Stimulated activated naive CD8-positive, alpha-beta T cell treated with anti-CD3 and anti-CD28 coated beads, Interleukin-15, amount 100 ng/mL, for 72 hours (primary cell): ENCODE data around the gene ARL6IP4.

ENCODE experiments used
- ATAC-seq: fragments of 150-1000 bp; cut with Tn5 transposase; 2 replicates; pipeline ENCODE4 v1.10.0; 2021; ENCODE audit warnings: mild to moderate bottlenecking, moderate library complexity
- DNase-seq, 2 donors: peaks; one replicate each; pipeline ENCODE4 v3.0.0; 2021 to 2022
- H3K27ac Mint-ChIP-seq, 2 donors: one replicate each; pipeline ENCODE4 v1.8.0; 2022; ENCODE audit warnings: mild to moderate bottlenecking in 2 of 2, mixed read lengths in 2 of 2, moderate library complexity in 2 of 2
- H3K27me3 Mint-ChIP-seq: one replicate; pipeline ENCODE4 v1.8.0; 2022; ENCODE audit warnings: mixed read lengths
- H3K4me1 Mint-ChIP-seq: one replicate; pipeline ENCODE4 v1.8.0; 2022; ENCODE audit warnings: mild to moderate bottlenecking, mixed read lengths
- H3K4me3 Mint-ChIP-seq, 2 donors: one replicate each; pipeline ENCODE4 v1.8.0; 2022; ENCODE audit warnings: mild to moderate bottlenecking in 2 of 2, mixed read lengths in 2 of 2, moderate library complexity in 1 of 2
- H3K9me3 Mint-ChIP-seq, 2 donors: one replicate each; pipeline ENCODE4 v1.8.0; 2022; ENCODE audit warnings: mixed read lengths in 2 of 2

Gene ARL6IP4

DNA sequence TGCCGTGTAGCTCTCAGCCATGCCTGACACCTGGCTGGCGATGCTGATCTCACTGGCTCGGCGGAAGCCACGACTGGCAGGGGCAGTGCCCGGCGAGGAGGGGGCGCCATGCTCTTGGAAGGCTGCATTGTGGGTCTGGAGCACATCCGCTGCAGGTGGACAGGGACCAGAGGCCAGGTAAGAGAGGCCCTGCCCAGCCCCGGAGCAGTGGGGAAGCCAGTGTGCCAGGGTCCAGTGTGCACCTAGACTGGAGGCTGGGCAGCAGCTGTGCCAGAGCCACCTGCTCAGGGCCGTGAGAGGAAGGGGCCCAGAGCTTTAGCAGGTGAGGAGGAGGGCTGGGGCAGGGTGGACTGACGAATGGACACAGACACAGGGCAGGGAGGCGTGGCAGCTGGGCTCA, 10.1 kb downstream of the ARL6IP4 start:
- DNase-seq (no peak), ATAC-seq (no peak)
- Mint-ChIP-seq H3K4me1 (peaks cover 23% of the 10 kb centered on the region), H3K27ac (peak overlapping the region in 1 of 2 donors; percentile 92), H3K4me3 (no peak overlapping the region), H3K27me3 (no peaks in the 10 kb centered on the region), H3K9me3 (no peaks in the 10 kb centered on the region)

DNA sequence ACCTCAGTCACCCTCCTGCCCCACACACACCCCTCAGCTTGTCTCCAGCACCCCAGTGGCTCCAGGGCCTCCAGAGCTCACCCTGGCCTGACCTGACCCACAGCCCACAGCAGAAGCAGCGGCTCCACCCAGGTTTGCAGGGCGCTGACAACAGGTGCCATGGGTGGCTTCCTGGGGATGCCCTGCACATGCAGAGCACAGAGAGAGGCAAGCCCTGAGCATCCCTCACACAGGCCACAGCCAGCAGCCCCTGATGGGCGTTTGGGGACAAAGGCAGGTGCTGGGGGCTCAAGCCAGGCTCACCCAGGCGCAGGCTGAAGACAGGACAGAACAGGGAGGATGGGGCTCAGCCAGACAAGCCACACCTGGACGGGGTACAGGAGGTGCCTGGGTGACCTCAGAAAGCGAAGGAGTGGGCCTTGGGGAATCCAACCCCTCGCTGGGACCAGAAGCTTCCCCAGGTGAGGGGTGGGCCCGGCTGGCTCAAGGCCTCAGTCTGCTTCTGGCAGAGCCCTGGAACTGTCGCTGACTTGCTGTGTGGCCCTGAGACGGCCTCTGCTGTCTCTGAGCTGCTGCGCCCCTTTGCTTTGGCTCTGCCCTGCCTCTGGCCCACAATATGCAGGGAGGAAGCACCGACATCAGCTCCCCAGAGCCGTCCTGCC, 10.6 kb downstream of the ARL6IP4 start:
- peak overlapping the region in 1 of 2 donors; percentile 42 for H3K4me3 Mint-ChIP-seq
- ATAC-seq (no peak), DNase-seq (no peak)
- H3K27ac Mint-ChIP-seq, result no peak overlapping the region
- H3K27me3 Mint-ChIP-seq, result no peaks in the 10 kb centered on the region
- H3K4me1 Mint-ChIP-seq, result peaks cover 23% of the 10 kb centered on the region
- H3K9me3 Mint-ChIP-seq, result no peaks in the 10 kb centered on the region

DNA sequence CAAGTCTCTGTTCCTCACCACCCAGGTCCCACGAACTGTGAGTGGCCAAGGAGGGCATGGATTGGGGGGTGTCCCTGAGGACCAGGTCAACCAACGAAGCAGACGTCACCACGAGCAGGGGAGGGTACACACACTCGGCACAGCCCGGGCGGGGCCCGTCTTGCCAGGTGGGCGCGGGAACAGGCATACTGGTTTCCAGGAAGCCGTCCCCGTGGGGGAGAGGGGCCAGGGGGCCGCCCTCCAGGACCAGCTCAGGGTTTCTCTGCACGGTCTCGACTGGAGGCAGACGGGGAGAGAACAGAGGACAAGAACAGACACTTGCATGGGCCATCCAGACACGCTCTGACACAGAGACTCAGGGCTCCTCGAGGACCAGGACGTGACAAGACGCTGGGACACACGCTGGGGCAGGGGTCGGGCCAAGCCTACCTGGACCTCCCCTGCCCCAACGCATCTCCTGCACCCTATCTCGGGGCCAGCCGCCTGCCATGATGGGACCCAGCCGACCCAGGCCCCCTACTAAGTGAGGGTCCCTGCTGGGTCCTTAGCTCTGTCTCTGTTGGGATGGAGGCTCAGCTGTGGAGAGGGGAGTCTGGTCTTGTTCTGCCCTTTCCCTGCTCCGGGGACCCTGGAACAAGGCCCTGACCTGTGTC, 11.3 kb downstream of the ARL6IP4 start:
- Mint-ChIP-seq H3K4me3 (peak overlapping the region in 1 of 2 donors; percentile 42), H3K4me1 (peaks cover 23% of the 10 kb centered on the region), H3K27me3 (no peaks in the 10 kb centered on the region), H3K9me3 (no peaks in the 10 kb centered on the region), H3K27ac (no peak overlapping the region)
- ATAC-seq, result no peak
- DNase-seq, result no peak

DNA sequence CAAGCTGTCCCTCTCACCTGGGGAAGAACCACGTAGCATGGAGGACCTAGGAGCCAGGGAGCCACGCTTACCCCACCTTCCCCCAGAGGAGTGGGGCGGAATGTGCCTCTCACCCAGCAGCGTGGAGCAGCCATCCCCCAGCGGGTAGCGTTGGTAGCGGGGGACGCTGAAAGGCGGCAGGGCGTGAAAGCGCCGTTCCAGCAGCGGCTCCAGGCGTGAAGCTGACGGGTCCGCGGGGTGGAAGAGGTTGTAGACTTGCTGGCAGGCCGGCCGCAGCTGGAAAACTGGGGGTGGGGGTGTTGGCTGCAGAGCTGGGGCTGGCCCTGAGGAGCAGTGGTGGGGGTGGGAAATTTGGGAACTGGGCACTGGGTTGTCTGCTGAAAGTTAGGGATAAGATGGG, 11.9 kb downstream of the ARL6IP4 start:
- no peak overlapping the region for H3K4me3 Mint-ChIP-seq
- peak overlapping the region in 1 of 2 donors; percentile 76 for H3K27ac Mint-ChIP-seq
- H3K27me3 Mint-ChIP-seq, result no peaks in the 10 kb centered on the region
- no peak for DNase-seq
- ATAC-seq, result no peak
- H3K4me1 Mint-ChIP-seq, result peaks cover 23% of the 10 kb centered on the region
- no peaks in the 10 kb centered on the region for H3K9me3 Mint-ChIP-seq

DNA sequence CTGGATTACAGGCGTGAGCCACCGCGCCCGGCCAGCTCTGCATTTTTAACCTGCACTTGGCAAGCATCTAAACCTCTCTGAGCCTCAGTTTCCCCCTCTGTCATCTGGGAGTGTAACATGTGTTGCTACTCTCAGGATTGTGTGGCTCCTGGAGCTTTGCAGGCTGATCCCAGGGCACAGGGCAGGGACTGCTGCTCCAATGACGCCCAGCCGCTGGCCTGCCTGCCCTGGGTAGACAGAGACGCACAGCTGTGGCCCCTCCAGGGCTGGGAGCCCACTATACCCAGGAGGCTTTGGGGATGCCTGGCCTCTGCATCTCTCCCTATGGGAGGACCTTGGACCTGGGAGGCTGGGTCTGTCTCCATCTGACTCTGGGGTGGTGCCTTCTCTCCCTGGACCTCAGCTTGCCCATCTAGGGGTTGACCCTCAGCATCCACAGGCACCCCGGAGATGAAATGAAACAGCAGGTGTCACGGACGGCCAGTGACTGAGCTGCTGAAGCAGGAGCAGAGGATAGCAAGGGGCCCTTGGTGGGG, 13.7 kb downstream of the ARL6IP4 start:
- Mint-ChIP-seq H3K9me3 (no peaks in the 10 kb centered on the region), H3K27ac (peak overlapping the region in 1 of 2 donors; percentile 67), H3K27me3 (no peaks in the 10 kb centered on the region)

DNA sequence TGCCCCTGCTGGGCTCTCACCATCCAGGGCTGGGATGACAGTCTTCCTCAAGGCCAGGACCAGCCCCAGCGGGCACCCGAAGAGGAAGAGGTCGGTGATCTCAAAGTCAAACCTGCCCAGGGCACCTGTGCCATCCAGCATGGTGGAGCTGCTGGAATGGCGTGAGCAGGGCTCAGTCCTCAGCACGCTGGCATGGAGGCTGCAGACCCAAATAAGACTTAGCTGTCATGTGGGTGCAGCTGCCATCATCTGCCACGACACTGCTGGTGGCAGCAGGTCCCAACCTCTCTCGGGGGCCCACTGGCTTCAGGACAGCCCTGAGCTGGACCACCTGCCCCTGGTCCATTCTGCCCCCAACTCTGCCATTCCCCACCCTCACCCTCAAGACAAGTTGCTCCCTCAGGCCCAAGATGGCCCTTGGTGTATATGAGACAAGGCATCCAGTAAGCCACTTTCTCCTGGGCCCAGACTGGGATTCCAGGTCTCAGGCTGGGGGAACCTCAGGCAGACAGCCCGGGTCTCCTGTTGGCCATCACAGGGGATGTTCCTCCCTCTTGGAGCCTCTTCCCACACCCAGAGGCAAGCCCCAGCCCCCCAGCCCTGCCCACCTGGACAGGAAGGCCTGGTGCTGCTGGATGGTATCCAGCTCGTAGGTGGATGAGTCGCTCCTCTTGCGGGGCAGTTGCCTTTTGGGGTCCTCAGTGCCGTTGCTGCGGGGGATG, 14.5 kb downstream of the ARL6IP4 start:
- Mint-ChIP-seq H3K4me3 (no peak overlapping the region), H3K9me3 (no peaks in the 10 kb centered on the region), H3K4me1 (peaks cover 23% of the 10 kb centered on the region), H3K27ac (peak overlapping the region in 1 of 2 donors; percentile 48), H3K27me3 (no peaks in the 10 kb centered on the region)
- ATAC-seq (no peak), DNase-seq (no peak)

More for the DNA sequence above, 13.7 kb downstream of the ARL6IP4 start:
- Mint-ChIP-seq H3K4me3 (no peak overlapping the region), H3K4me1 (peaks cover 23% of the 10 kb centered on the region)
- ATAC-seq (no peak), DNase-seq (no peak)

DNA sequence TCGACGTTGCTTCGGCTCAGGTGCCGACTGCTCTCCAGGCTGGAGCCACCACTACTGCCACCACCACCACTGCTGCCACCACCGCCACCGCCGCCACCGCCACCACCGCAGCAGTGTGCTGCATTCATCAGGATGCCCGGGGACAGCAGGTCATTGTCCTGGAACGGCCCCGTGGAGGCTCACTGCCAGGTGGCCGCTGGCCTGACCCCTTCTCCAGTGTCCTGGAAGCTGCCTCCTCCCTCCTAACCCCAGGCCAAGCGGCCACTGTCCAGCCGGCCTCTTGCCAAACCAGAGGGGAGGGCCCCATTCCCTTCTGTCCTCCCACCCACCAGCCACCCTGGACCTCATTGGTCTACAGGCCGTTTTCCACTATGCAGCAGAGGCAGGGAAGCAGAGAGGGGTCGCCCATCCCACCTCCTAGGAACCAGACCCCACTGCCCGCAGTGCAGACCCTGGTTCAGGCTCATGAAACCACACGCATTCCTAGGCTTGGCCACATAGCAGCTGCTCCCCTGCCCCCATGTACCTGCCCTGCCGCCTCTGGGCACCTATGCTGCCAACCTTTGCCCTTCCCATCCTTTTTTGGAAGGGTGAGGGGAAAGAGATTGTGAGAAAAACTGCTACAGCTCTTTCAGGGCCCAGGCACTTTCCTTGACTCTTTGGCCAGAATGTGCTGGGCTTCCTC, 15.2 kb downstream of the ARL6IP4 start:
- no peak for ATAC-seq
- Mint-ChIP-seq H3K27me3 (no peaks in the 10 kb centered on the region), H3K9me3 (no peaks in the 10 kb centered on the region), H3K4me3 (no peak overlapping the region), H3K4me1 (peaks cover 23% of the 10 kb centered on the region), H3K27ac (peak overlapping the region in 1 of 2 donors; percentile 77)
- no peak for DNase-seq

DNA sequence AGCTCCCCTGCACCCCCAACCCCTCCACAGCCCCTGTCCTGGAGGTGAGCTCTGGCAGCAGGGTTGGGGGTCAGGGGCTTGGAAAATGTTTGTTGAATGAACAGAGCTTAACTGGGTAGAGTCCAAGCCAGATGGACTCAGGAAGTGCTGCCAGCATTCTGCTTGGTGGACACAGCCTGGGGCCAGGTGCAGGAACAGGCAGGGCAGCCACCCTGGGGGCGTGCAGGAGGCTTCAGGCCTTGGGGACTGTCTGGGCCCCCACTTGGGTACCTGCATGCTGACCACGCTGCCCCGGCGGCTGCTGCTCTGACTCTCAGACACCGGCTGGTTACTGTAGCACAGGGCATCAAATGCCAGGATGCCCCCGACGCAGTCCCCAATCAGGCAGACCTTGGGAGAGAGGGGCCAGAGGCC, 15.7 kb downstream of the ARL6IP4 start:
- peaks cover 23% of the 10 kb centered on the region for H3K4me1 Mint-ChIP-seq
- peak overlapping the region in 1 of 2 donors; percentile 77 for H3K27ac Mint-ChIP-seq
- no peak overlapping the region for H3K4me3 Mint-ChIP-seq
- H3K9me3 Mint-ChIP-seq, result no peaks in the 10 kb centered on the region
- ATAC-seq (no peak), DNase-seq (no peak)
- no peaks in the 10 kb centered on the region for H3K27me3 Mint-ChIP-seq

DNA sequence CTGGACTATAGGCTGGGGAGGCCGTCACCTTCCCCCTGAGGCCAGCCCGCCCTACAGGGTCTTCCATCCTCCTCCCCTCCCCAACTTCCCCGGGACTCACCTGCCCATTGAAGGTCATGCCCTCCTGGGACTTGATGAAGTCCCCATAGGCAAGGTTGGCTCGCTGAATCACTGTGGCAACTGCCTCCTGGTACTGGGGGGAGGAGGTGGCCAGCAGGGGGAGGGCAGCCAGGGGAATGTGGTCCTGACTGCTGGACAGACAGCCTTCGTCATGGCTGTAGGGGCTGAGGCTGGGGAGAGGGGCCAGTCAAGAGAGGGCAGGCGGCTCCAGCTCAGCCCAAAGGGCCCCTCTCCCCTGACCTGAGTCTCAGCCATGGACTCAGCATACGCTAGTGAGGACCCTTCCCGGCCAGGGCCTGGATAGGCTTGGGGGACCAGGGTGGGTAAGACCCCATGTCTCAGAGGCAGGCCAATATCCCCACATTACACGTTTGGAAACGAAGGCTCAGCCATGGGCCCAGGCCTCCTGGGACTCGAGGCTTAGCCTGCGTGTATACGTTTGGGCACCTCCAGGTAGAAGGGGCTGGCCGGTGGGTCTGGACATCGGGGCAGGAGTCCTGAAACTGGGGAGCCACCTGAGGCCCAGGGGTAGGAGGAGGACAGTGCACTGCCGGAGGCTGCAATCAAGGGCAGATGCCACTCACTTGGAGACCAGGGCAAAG, 16.3 kb downstream of the ARL6IP4 start:
- H3K4me3 Mint-ChIP-seq, result no peak overlapping the region
- no peak for DNase-seq
- H3K9me3 Mint-ChIP-seq, result no peaks in the 10 kb centered on the region
- H3K27me3 Mint-ChIP-seq, result no peaks in the 10 kb centered on the region
- peak overlapping the region in 1 of 2 donors; percentile 69 for H3K27ac Mint-ChIP-seq
- H3K4me1 Mint-ChIP-seq, result peaks cover 23% of the 10 kb centered on the region
- ATAC-seq, result no peak

DNA sequence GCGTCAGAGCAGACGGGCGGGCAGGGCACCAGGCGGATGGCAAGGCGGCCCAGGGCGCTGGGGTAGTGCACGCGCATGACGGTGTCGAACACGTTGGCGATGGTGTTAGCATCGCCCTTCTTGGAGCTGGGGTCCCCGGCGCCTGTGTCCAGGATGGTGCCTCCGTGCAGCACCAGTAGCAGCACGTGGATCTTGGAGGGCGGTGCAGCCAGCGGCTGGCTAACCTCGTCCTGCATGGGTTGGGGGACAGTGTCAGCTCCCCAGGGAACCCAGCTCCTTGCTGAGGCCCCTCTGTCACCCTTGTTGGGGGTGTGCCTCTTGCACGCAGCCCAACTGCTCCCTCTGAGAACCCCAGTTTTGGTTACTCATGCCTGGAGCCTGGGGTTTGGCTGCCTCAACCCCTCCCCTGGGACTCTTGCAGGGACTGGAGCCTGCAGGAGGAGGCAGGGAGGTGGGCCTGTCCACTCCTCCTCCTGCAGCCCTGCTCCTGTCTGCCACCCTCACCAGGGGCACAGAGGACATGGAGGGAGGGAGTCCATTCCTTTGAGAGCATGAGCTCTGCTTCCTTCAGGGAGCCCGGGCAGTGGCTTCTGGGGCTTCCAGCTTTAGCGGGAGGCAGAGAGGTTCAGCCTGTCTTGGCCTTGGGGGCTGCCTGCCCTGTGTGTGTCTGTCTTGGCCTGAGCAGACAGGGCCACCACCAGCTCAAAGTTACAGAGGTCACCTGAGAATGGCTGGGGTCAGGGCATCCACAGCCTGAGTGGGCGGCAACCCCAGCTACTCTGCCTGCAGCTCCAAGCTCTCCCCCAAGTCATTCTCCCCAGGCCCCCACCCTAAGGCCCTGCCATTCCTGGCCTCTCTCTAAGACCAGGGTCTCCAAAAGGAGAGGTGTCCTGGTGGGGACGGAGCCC, 17.1 kb downstream of the ARL6IP4 start:
- no peaks in the 10 kb centered on the region for H3K27me3 Mint-ChIP-seq
- H3K4me3 Mint-ChIP-seq, result no peak overlapping the region
- no peak for ATAC-seq
- H3K4me1 Mint-ChIP-seq, result peaks cover 17% of the 10 kb centered on the region
- peak overlapping the region in 1 of 2 donors; percentile 69 for H3K27ac Mint-ChIP-seq
- H3K9me3 Mint-ChIP-seq, result no peaks in the 10 kb centered on the region
- no peak for DNase-seq

DNA sequence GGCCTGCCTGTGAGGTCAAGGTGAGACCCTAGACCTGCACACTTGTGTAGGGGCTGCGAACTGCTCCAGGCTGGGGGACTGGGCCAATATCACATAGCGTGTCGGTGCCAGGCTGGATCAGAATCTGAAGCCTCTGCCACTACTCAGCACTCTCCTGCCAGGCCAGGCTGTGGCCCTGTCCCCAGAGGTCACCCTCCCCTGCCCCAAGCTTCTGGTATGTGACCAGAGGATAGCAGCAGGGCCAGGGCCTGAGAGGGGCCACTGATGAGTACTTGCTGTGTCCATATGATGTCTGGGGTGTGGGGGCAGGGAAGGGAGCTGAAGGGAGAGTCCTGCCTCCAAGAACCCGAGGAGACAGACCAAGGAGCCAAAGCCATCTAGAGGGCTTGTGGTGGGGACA, 17.8 kb downstream of the ARL6IP4 start:
- Mint-ChIP-seq H3K9me3 (no peaks in the 10 kb centered on the region), H3K4me1 (peaks cover 12% of the 10 kb centered on the region), H3K4me3 (no peak overlapping the region), H3K27me3 (no peaks in the 10 kb centered on the region), H3K27ac (no peak overlapping the region)
- DNase-seq (no peak), ATAC-seq (no peak)

DNA sequence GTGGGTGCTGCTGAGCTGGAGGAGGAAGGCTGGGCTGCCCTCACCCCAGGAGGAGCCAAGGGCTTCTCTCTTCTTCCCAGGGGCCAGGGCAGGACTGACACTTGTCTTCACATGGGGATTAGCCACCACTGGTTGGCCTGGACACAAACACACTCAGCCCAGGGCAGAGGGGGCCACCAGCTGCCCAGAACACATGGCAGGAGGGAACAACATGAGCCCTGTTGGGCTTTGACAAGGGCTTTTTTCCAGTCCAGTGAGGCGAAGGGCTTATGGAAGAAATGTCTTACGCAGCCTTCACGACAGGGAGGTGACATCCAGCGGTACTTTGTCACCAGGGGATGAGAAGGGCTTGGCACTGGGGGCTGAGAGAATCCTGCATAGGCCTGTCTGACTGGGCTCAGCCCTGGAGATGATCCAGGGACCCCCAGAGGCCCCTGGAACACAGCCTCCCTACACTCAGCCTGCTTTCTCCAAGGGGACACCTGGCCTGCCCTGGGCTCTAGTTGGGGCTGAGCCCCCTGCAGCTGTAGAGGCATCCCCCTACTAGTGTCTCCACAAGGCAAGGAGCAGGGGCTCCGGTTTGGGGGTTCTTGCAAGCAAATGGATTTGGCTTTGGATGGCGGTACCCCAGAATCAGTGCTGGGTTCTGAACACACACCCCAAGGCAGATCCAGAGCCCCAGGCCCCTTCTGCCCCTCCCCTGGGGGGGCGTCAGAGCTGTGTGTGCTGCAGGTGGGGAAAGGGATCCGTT, 18.9 kb downstream of the ARL6IP4 start:
- ATAC-seq (no peak), DNase-seq (no peak)
- Mint-ChIP-seq H3K4me3 (no peak overlapping the region), H3K27ac (peak overlapping the region in 1 of 2 donors; percentile 50), H3K9me3 (no peaks in the 10 kb centered on the region), H3K27me3 (no peaks in the 10 kb centered on the region), H3K4me1 (peaks cover 1% of the 10 kb centered on the region)

DNA sequence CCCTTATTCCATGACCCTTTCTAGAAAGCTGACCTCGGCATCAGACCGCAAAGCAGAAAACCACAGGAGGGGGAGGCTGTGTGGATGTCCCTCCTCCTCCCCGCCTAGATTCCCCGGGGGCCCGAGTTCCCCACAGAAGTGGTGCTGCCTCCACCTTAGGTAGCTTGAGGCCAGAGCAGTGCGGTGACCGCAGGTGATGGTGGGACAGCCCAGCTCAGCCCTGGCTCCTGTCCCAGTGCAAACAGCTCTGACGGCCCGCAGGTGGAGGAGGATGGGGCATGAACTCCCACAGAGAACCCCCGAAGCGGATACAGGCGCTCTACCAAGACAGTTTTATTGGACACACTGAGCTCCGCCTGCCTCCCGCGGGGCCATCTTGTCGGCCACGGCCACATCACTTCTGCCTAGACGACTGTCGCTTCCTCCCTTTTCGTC, 19.5 kb downstream of the ARL6IP4 start:
- ATAC-seq (no peak), DNase-seq (no peak)
- Mint-ChIP-seq H3K4me3 (no peak overlapping the region), H3K4me1 (no peaks in the 10 kb centered on the region), H3K27ac (no peak overlapping the region), H3K27me3 (no peaks in the 10 kb centered on the region), H3K9me3 (no peaks in the 10 kb centered on the region)
